Upper lobe of left lung (tissue), 6 donors: ENCODE data around the gene FKBP5. TPM values are rescaled to one million over a fixed set of nuclear protein-coding genes. Genes with fewer than 3 reads are reported as not detected.
A peak's percentile ranks its signal among the peaks of the same experiment; 100 is the strongest.

Experiments
- ATAC-seq, 2 donors: fragments of 200-7000 bp; cut with Tn5 transposase; one replicate each; pipeline ENCODE4 v1.9.1; 2022; ENCODE audit warnings: mild to moderate bottlenecking in 2 of 2, moderate library complexity in 2 of 2; ENCODE audit not compliant: low FRiP score in 2 of 2
- DNase-seq, 2 donors: peaks; one replicate each; pipeline ENCODE4 v3.0.0-alpha.2; 2019 to 2020
- H3K27ac ChIP-seq, 4 donors: fragments of 200-600 bp; sonication (generic); one replicate each; pipeline ENCODE4 v1.5.1; 2016 to 2019
- H3K27me3 ChIP-seq, 4 donors: fragments of 200-600 bp; sonication (generic); one replicate each; pipeline ENCODE4 v1.5.1; 2017 to 2019
- H3K36me3 ChIP-seq, 4 donors: fragments of 200-600 bp; sonication (generic); one replicate each; pipeline ENCODE4 v1.5.1; 2016 to 2019
- H3K4me1 ChIP-seq, 4 donors: fragments of 200-600 bp; sonication (generic); one replicate each; pipeline ENCODE4 v1.5.1; 2018 to 2019
- H3K4me3 ChIP-seq, 4 donors: fragments of 200-600 bp; sonication (generic); one replicate each; pipeline ENCODE4 v1.5.1; 2017 to 2019; ENCODE audit warnings: mild to moderate bottlenecking in 2 of 4, moderate library complexity in 1 of 4
- H3K9me3 ChIP-seq, 4 donors: fragments of 200-600 bp; sonication (generic); one replicate each; pipeline ENCODE4 v1.5.1; 2018 to 2019
- EP300 ChIP-seq, 4 donors: sonication (generic); formaldehyde crosslinking; IDR thresholded peaks; one replicate each; pipeline ENCODE4 v1.5.1; 2017; ENCODE audit warnings: antibody characterized with exemption in 4 of 4, control low read depth in 2 of 4
- POLR2A ChIP-seq, 4 donors: fragments of 450-650 bp; IDR thresholded peaks; one replicate each; pipeline ENCODE4 v1.5.1; 2016 to 2017; ENCODE audit warnings: antibody characterized with exemption in 4 of 4, mild to moderate bottlenecking in 2 of 4
- POLR2AphosphoS5 ChIP-seq, 2 donors: sonication (generic); formaldehyde crosslinking; IDR thresholded peaks; one replicate each; pipeline ENCODE4 v1.5.1; 2017; ENCODE audit warnings: antibody characterized with exemption in 2 of 2
- WGBS, 2 donors: methylation state at CpG; one replicate each; pipeline ENCODE4 v1.1.5; 2017 to 2018; 5-methylcytosine and 5-hydroxymethylcytosine counted together
- total RNA-seq, 6 donors: library from RNA; depleted of rRNA in 4 of 6; stranded (reverse); fragments of >200 nt in 4 of 6; gene quantifications; one replicate each; pipeline versions ENCODE4 v1.1.0 to v1.2.1, GENCODE V29; 2016 to 2021
- TF ChIP-seq, protein P1 (sequence below), 6 experiments: fragments of 450-650 bp in 4 of 6; fragments of 200-600 bp in 2 of 6; sonication (generic) in 2 of 6; IDR thresholded peaks; one replicate each; pipeline ENCODE4 v1.5.1; 2016 to 2019; ENCODE audit warnings: antibody characterized with exemption in 6 of 6
- donor health status: DM: no; HTN: no; CAD: no; lungs with moderate emphysema.
- donor health status: DM: no; HTN: yes; CAD: no; lungs with severe emphysema.

The FKBP5 gene
- total RNA-seq, 6 donors from 2014 or later, result 112 to 203 (median 143) TPM

GRCh38 chr6:35603326-35604202, 85.2 kb downstream of the FKBP5 start:
- DNase-seq, result no peak
- Histone ChIP-seq H3K27ac (peak overlapping the region; percentile 90 to 96 (median 93)), H3K27me3 (no peaks in the 10 kb centered on the region), H3K36me3 (peaks cover 0 to 42% (median 11%) of the 10 kb centered on the region in 4 donors), H3K4me3 (no peak overlapping the region), H3K4me1 (peaks cover 50 to 69% (median 55%) of the 10 kb centered on the region in 4 donors), H3K9me3 (no peaks in the 10 kb centered on the region)
- no peak for ATAC-seq
- WGBS, 2 donors, result 93 to 94% methylated on average over 9 of the region's 9 CpGs
- TF ChIP-seq, protein P1, sequence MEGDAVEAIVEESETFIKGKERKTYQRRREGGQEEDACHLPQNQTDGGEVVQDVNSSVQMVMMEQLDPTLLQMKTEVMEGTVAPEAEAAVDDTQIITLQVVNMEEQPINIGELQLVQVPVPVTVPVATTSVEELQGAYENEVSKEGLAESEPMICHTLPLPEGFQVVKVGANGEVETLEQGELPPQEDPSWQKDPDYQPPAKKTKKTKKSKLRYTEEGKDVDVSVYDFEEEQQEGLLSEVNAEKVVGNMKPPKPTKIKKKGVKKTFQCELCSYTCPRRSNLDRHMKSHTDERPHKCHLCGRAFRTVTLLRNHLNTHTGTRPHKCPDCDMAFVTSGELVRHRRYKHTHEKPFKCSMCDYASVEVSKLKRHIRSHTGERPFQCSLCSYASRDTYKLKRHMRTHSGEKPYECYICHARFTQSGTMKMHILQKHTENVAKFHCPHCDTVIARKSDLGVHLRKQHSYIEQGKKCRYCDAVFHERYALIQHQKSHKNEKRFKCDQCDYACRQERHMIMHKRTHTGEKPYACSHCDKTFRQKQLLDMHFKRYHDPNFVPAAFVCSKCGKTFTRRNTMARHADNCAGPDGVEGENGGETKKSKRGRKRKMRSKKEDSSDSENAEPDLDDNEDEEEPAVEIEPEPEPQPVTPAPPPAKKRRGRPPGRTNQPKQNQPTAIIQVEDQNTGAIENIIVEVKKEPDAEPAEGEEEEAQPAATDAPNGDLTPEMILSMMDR (IDR thresholded peaks at IDR 0.05), result no peak
- no peak for TF ChIP-seq POLR2AphosphoS5 (IDR thresholded peaks at IDR 0.05)
- no peak for TF ChIP-seq POLR2A (IDR thresholded peaks at IDR 0.05)
- no peak for TF ChIP-seq EP300 (IDR thresholded peaks at IDR 0.05)

DNA sequence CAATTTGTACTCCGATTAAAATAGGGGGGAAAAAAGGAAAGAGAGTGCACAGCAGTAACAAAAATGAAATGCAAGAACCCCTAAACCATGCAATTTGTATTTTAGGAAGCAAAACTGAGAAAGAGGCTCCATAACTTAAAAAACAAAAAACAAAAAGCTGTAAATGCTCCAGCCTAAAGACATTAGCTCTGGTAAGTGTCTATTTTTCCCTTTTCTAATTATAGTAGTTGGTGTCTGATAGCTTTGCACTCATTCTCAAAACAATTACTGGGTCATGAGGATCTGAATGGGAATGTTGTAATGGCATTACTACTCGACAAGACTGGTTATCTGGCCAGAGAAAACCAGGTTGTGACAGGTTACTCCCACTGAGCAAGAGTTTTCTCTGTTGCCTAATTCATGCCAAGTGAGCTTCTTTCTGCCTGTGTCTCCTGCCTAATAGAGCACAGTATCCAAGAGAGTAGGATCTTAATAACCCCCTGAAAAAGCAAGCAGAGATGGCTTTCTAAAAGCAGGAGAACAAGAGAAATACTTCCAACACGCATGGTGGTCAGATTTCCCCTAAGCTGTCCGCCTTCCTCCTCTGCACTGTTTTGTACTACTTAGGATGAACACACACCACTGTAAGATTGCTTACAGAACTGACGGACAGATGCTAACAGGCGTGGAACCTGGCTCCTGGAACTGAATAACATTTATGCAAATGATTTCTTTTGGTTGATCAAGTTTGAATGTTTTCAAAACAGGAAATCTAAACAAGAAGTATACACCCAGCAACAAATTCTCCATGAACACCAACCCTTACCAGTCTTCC, 86.4 kb downstream of the FKBP5 start:
- H3K27me3 ChIP-seq, result no peaks in the 10 kb centered on the region
- DNase-seq, result no peak
- H3K9me3 ChIP-seq, result no peaks in the 10 kb centered on the region
- ATAC-seq, result peak; percentile 28 to 44
- no peak overlapping the region for H3K4me3 ChIP-seq
- peak overlapping the region; percentile 90 to 96 (median 93) for H3K27ac ChIP-seq
- WGBS, 2 donors, result 54 to 55% methylated on average over 6 of the region's 6 CpGs
- H3K36me3 ChIP-seq, result peaks cover 0 to 35% (median 6%) of the 10 kb centered on the region in 4 donors
- peaks cover 50 to 74% (median 63%) of the 10 kb centered on the region in 4 donors for H3K4me1 ChIP-seq
- peak in 1 of 4 donors; percentile 52 for TF ChIP-seq POLR2A (IDR thresholded peaks at IDR 0.05)
- TF ChIP-seq POLR2AphosphoS5 (IDR thresholded peaks at IDR 0.05), result no peak

- DNase-seq (peak in 1 of 2 donors; percentile 63), ATAC-seq (peak; percentile 87 to 91)
- WGBS, 2 donors, result 13 to 15% methylated on average over 8 of the region's 8 CpGs
- TF ChIP-seq, protein P1 (IDR thresholded peaks at IDR 0.05), result peak in 1 of 6 experiments; percentile 6
- TF ChIP-seq POLR2AphosphoS5 (IDR thresholded peaks at IDR 0.05) (peak; percentile 82 to 88), POLR2A (IDR thresholded peaks at IDR 0.05) (peak in 1 of 4 donors; percentile 30), EP300 (IDR thresholded peaks at IDR 0.05) (peak; percentile 85 to 100 (median 100))
- Histone ChIP-seq H3K27ac (peak overlapping the region; percentile 90 to 96 (median 93)), H3K36me3 (peaks cover 7 to 35% (median 10%) of the 10 kb centered on the region in 4 donors), H3K4me1 (peaks cover 54 to 79% (median 71%) of the 10 kb centered on the region in 4 donors), H3K9me3 (no peaks in the 10 kb centered on the region), H3K4me3 (no peak overlapping the region), H3K27me3 (no peaks in the 10 kb centered on the region)
Observed at GRCh38 chr6:35601331-35602132, 87.2 kb downstream of the FKBP5 start.

DNA sequence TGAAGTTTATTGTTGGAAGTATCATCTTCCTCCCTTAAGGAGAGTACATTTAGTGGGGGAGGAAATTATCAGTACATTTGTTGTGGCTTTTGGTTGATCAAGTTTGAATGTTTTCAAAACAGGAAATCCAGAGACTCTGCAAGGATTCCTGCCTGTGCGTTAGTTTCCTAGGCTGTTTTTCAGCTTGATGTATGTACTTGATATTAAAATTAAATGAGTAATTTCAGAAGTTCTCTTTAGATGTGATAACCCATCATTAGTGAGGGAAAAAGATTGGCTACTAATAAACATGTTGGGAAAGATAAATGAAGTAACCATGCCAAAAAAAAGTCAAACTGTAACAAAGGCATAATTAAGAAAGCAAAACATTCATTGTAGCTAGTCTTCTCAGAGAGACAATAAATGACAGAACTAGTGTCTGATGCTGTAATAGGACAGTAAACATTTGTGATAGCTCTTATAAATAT, 88.0 kb downstream of the FKBP5 start:
- H3K27ac ChIP-seq, result peak overlapping the region; percentile 90 to 96 (median 93)
- no peak overlapping the region for H3K4me3 ChIP-seq
- peaks cover 10 to 44% (median 16%) of the 10 kb centered on the region in 4 donors for H3K36me3 ChIP-seq
- 19 to 20% methylated on average over 1 of the region's 1 CpG for WGBS, 2 donors
- ATAC-seq, result no peak
- no peaks in the 10 kb centered on the region for H3K27me3 ChIP-seq
- DNase-seq, result no peak
- H3K9me3 ChIP-seq, result no peaks in the 10 kb centered on the region
- H3K4me1 ChIP-seq, result peaks cover 57 to 85% (median 77%) of the 10 kb centered on the region in 4 donors
- TF ChIP-seq POLR2A (IDR thresholded peaks at IDR 0.05), result peak in 1 of 4 donors; percentile 24
- no peak for TF ChIP-seq POLR2AphosphoS5 (IDR thresholded peaks at IDR 0.05)
- peak in 1 of 4 donors; percentile 40 for TF ChIP-seq EP300 (IDR thresholded peaks at IDR 0.05)
